HepG2 (cell line): Measurements from ENCODE around the gene SEMA6B. TPM values are rescaled to one million over a fixed set of nuclear protein-coding genes. Genes with fewer than 3 reads are reported as not detected.

Experiments
- ATF7 ChIP-seq, 2 experiments: fragments of 450-650 bp in 1 of 2; sonication (generic) in 1 of 2; formaldehyde crosslinking in 1 of 2; IDR thresholded peaks; 2 replicates each; pipeline versions ENCODE4 v1.4.0 to v1.6.1; 2016 to 2020; ENCODE audit warnings: antibody characterized with exemption in 1 of 2, mild to moderate bottlenecking in 1 of 2, missing genetic modification reagents in 1 of 2
- ETV6 ChIP-seq: sonication (generic); formaldehyde crosslinking; conservative IDR thresholded peaks from 2 replicates; pipeline ENCODE4 v1.4.0; 2020; ENCODE audit warnings: missing genetic modification reagents
- FOSL2 ChIP-seq: sonication (generic); formaldehyde crosslinking; IDR thresholded peaks from 2 replicates; pipeline ENCODE4 v1.4.0; 2020; ENCODE audit warnings: missing genetic modification reagents
- HMGA1 ChIP-seq: sonication (generic); formaldehyde crosslinking; conservative IDR thresholded peaks from 2 replicates; pipeline ENCODE4 v1.4.0; 2020; ENCODE audit warnings: missing genetic modification reagents
- HNF4G ChIP-seq, 2 experiments: sonication (generic) in 1 of 2; formaldehyde crosslinking in 1 of 2; IDR thresholded peaks; 2 replicates each; pipeline versions ENCODE4 v1.4.0 to v1.6.1; 2011 to 2020; ENCODE audit warnings: borderline replicate concordance in 2 of 2, low read depth in 2 of 2, mild to moderate bottlenecking in 2 of 2, low read length in 1 of 2, missing genetic modification reagents in 1 of 2, moderate library complexity in 1 of 2
- MAZ ChIP-seq, 2 experiments: sonication (generic) in 1 of 2; formaldehyde crosslinking in 1 of 2; IDR thresholded peaks; 2 replicates each; pipeline versions ENCODE4 v1.5.0 to v1.6.1; 2012 to 2020; ENCODE audit warnings: low read depth in 2 of 2, mild to moderate bottlenecking in 2 of 2, borderline replicate concordance in 1 of 2, improper control_type of control experiment in 1 of 2, low read length in 1 of 2, missing genetic modification reagents in 1 of 2, moderate library complexity in 1 of 2
- NFIC ChIP-seq: IDR thresholded peaks from 2 replicates; pipeline ENCODE4 v1.6.1; 2012; ENCODE audit warnings: mild to moderate bottlenecking, low read length, inconsistent platforms
- NR2F1 ChIP-seq, 2 experiments: fragments of 450-650 bp in 1 of 2; formaldehyde crosslinking in 1 of 2; IDR thresholded peaks; 2 replicates each; pipeline versions ENCODE4 v1.5.0 to v1.6.1; 2016 to 2020; ENCODE audit warnings: mild to moderate bottlenecking in 1 of 2, missing compliant biosample characterization in 1 of 2, missing genetic modification reagents in 1 of 2, moderate library complexity in 1 of 2
- PAX8 ChIP-seq: sonication (generic); formaldehyde crosslinking; IDR thresholded peaks from 2 replicates; pipeline ENCODE4 v1.8.0; 2022; ENCODE audit warnings: mild to moderate bottlenecking, missing genetic modification reagents, borderline replicate concordance
- RELA ChIP-seq: sonication (generic); formaldehyde crosslinking; IDR thresholded peaks from 2 replicates; pipeline ENCODE4 v1.4.0; 2020; ENCODE audit warnings: missing genetic modification reagents
- SSRP1 ChIP-seq: IDR thresholded peaks from 2 replicates; pipeline ENCODE4 v1.6.1; 2016; ENCODE audit warnings: control low read depth
- ZBTB7A ChIP-seq: sonication (generic); formaldehyde crosslinking; IDR thresholded peaks from 2 replicates; pipeline ENCODE4 v1.8.0; 2022; ENCODE audit warnings: mild to moderate bottlenecking, missing genetic modification reagents
- ZEB1 ChIP-seq: IDR thresholded peaks from 2 replicates; pipeline ENCODE4 v1.6.1; 2012; ENCODE audit warnings: mild to moderate bottlenecking, low read depth, inconsistent platforms; ENCODE audit not compliant: insufficient replicate concordance
- ZNF343 ChIP-seq: sonication (generic); formaldehyde crosslinking; IDR thresholded peaks from 2 replicates; pipeline ENCODE4 v1.4.0; 2020; ENCODE audit warnings: mild to moderate bottlenecking, missing genetic modification reagents
- ZNF724P ChIP-seq: sonication (generic); formaldehyde crosslinking; IDR thresholded peaks from 2 replicates; pipeline ENCODE4 v1.8.0; 2022; ENCODE audit warnings: missing genetic modification reagents, borderline replicate concordance
- polyA plus RNA-seq, 8 experiments: library from polyadenylated mRNA; depleted of rRNA in 3 of 8; stranded (reverse) in 7 of 8; unstranded in 1 of 8; fragments of >200 nt; fragmentation: Illumina TruSeq in 4 of 8; extraction: Trizol in 4 of 8; gene quantifications; 2 replicates each; pipeline versions ENCODE4 v1.2.1 to v1.2.3, GENCODE V29; 2011 to 2016; ENCODE audit warnings: low read depth in 4 of 8, missing spikeins in 1 of 8, mixed read lengths in 1 of 8; ENCODE audit not compliant: insufficient read depth in 1 of 8
- total RNA-seq, 5 experiments: library from RNA; depleted of rRNA; stranded (reverse); fragments of >200 nt; fragmentation: Illumina TruSeq; extraction: Trizol; gene quantifications; 2 replicates each; pipeline ENCODE4 v1.2.3, GENCODE V29; 2016; ENCODE audit warnings: low read depth in 1 of 5
- TF ChIP-seq, protein P1 (sequence below): IDR thresholded peaks from 2 replicates; pipeline ENCODE4 v1.4.0; 2020; ENCODE audit warnings: mild to moderate bottlenecking, missing genetic modification reagents
- TF ChIP-seq, protein P2 (sequence below): sonication (generic); formaldehyde crosslinking; conservative IDR thresholded peaks from 2 replicates; pipeline ENCODE4 v1.8.0; 2022; ENCODE audit warnings: mild to moderate bottlenecking, moderate library complexity, missing genetic modification reagents
- TF ChIP-seq, protein P3 (sequence below): sonication (generic); formaldehyde crosslinking; IDR thresholded peaks from 2 replicates; pipeline ENCODE4 v1.8.1; 2023; ENCODE audit warnings: mild to moderate bottlenecking, missing genetic modification reagents
- TF ChIP-seq, protein P4 (sequence below): sonication (generic); formaldehyde crosslinking; IDR thresholded peaks from 2 replicates; pipeline ENCODE4 v1.8.1; 2023; ENCODE audit warnings: mild to moderate bottlenecking, missing genetic modification reagents

SEMA6B gene
- total and polyA plus RNA-seq, 2 of the 13 experiments (the other 11 are each of a cell fraction or from before 2014, with no cell fraction given) = 45.5 to 67.1 TPM

DNA sequence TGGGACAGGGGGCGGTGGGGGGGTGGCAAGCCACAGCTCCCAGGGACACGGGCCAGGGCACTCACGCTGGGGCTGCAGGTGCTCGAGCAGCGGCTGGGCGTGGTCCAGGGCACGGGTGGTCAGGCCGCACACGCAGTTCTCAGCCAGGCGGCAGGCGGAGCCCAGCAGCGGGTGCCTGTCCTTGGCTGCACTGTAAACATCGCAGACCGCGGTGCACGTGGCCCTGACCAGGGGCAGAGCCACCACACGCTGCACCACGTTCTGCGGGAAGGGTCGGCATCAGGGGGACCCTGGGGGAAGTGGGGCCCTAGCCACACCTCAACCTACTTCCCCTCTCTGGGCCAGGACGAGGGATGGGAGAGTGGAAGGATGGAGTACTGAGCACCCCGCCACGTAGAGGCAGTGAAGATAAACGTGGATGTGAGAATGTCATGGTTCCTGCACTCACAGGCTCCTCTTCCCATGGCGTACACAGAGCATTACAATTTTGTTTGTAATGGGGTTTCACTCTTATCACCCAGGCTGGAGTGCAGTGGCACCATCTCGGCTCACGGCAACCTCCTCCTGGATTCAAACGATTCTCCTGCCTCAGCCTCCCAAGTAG, 27.8 kb downstream of the SEMA6B start (continued):
- TF ChIP-seq, protein P1, sequence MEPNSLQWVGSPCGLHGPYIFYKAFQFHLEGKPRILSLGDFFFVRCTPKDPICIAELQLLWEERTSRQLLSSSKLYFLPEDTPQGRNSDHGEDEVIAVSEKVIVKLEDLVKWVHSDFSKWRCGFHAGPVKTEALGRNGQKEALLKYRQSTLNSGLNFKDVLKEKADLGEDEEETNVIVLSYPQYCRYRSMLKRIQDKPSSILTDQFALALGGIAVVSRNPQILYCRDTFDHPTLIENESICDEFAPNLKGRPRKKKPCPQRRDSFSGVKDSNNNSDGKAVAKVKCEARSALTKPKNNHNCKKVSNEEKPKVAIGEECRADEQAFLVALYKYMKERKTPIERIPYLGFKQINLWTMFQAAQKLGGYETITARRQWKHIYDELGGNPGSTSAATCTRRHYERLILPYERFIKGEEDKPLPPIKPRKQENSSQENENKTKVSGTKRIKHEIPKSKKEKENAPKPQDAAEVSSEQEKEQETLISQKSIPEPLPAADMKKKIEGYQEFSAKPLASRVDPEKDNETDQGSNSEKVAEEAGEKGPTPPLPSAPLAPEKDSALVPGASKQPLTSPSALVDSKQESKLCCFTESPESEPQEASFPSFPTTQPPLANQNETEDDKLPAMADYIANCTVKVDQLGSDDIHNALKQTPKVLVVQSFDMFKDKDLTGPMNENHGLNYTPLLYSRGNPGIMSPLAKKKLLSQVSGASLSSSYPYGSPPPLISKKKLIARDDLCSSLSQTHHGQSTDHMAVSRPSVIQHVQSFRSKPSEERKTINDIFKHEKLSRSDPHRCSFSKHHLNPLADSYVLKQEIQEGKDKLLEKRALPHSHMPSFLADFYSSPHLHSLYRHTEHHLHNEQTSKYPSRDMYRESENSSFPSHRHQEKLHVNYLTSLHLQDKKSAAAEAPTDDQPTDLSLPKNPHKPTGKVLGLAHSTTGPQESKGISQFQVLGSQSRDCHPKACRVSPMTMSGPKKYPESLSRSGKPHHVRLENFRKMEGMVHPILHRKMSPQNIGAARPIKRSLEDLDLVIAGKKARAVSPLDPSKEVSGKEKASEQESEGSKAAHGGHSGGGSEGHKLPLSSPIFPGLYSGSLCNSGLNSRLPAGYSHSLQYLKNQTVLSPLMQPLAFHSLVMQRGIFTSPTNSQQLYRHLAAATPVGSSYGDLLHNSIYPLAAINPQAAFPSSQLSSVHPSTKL (CRISPR knock-in tag) = peak; percentile 77
- no peak for TF ChIP-seq ZEB1
- TF ChIP-seq, protein P2, sequence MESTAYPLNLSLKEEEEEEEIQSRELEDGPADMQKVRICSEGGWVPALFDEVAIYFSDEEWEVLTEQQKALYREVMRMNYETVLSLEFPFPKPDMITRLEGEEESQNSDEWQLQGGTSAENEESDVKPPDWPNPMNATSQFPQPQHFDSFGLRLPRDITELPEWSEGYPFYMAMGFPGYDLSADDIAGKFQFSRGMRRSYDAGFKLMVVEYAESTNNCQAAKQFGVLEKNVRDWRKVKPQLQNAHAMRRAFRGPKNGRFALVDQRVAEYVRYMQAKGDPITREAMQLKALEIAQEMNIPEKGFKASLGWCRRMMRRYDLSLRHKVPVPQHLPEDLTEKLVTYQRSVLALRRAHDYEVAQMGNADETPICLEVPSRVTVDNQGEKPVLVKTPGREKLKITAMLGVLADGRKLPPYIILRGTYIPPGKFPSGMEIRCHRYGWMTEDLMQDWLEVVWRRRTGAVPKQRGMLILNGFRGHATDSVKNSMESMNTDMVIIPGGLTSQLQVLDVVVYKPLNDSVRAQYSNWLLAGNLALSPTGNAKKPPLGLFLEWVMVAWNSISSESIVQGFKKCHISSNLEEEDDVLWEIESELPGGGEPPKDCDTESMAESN = peak; percentile 60; the same call in 1 of the 2 replicates
- TF ChIP-seq PAX8 (CRISPR knock-in tag) = no peak
- TF ChIP-seq HMGA1 (CRISPR knock-in tag) = no peak
- 0 out of 2 replicates have a peak, but pooled peaks have one; percentile 66 for TF ChIP-seq ZNF343 (CRISPR knock-in tag)
- no peak for TF ChIP-seq RELA
- TF ChIP-seq SSRP1 (CRISPR knock-in tag) = no peak
- no peak for TF ChIP-seq NFIC
- no peak for TF ChIP-seq HNF4G (IDR thresholded peaks at IDR 0.05; ENCODE audit: borderline replicate concordance, low read depth, low read length)
- no peak for TF ChIP-seq HNF4G (CRISPR knock-in tag; IDR thresholded peaks at IDR 0.05; ENCODE audit: borderline replicate concordance, low read depth)
- TF ChIP-seq, protein P3, sequence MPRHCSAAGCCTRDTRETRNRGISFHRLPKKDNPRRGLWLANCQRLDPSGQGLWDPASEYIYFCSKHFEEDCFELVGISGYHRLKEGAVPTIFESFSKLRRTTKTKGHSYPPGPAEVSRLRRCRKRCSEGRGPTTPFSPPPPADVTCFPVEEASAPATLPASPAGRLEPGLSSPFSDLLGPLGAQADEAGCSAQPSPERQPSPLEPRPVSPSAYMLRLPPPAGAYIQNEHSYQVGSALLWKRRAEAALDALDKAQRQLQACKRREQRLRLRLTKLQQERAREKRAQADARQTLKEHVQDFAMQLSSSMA (CRISPR knock-in tag) = no peak
- no peak for TF ChIP-seq ETV6
- TF ChIP-seq ATF7 (IDR thresholded peaks at IDR 0.05) = no peak
- no peak; the same call in 1 of the 2 replicates for TF ChIP-seq ATF7 (CRISPR knock-in tag; IDR thresholded peaks at IDR 0.05)
- TF ChIP-seq, protein P4, sequence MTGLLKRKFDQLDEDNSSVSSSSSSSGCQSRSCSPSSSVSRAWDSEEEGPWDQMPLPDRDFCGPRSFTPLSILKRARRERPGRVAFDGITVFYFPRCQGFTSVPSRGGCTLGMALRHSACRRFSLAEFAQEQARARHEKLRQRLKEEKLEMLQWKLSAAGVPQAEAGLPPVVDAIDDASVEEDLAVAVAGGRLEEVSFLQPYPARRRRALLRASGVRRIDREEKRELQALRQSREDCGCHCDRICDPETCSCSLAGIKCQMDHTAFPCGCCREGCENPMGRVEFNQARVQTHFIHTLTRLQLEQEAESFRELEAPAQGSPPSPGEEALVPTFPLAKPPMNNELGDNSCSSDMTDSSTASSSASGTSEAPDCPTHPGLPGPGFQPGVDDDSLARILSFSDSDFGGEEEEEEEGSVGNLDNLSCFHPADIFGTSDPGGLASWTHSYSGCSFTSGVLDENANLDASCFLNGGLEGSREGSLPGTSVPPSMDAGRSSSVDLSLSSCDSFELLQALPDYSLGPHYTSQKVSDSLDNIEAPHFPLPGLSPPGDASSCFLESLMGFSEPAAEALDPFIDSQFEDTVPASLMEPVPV (CRISPR knock-in tag) = peak; percentile 56; the same call in 1 of the 2 replicates
- TF ChIP-seq FOSL2 (CRISPR knock-in tag) = peak; percentile 22; the same call in 1 of the 2 replicates
- TF ChIP-seq NR2F1 (CRISPR knock-in tag; IDR thresholded peaks at IDR 0.05) = no peak
- TF ChIP-seq ZNF724P (CRISPR knock-in tag) = no peak
- TF ChIP-seq ZBTB7A = peak; percentile 77
- no peak for TF ChIP-seq MAZ (IDR thresholded peaks at IDR 0.05; ENCODE audit: borderline replicate concordance, low read depth, low read length)
- TF ChIP-seq MAZ (CRISPR knock-in tag; IDR thresholded peaks at IDR 0.05; ENCODE audit: low read depth) = peak; percentile 67; the same call in 1 of the 2 replicates
